Measurements from ENCODE around the gene CREB3L2. TPM values are rescaled to one million over a fixed set of nuclear protein-coding genes. Genes with fewer than 3 reads are reported as not detected.

The CREB3L2 gene
- total RNA-seq, 4 donors from 2014 or later, result 16.4 to 37.0 (median 19.9) TPM

DNA sequence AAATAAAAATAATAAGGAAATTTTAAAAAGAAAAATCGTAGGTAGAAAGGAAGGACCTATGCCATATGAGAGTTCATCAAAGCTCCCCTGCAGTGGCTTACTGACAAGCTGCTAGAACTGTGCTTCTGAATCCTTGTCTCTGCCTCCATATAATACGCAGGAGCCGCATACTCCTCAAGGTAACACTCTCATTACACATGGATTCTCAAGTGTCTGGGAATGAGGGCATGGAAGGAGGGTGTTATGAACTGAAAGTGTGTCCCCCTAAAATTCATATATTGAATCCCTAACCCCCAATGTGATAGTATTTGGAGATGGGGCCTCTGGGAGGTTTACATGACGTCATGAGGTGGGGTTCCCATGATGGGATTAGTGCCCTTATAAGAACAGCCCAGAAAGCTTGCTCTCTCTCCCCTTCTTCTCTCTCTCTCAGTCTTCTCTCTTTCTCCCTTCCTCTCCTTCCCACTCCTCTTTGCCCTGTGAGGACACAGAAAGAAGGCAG is 35.2 kb downstream of the CREB3L2 start:
- intact Hi-C loops (cut with DNase I; ENCODE audit: low total_unique reads) (no loop called here), in situ Hi-C loops (cut with MboI; ENCODE audit: low pct_ligation_motif_present in 1 of 4, low pct_unique_long_range_greater_than_20kb in 1 of 4, low sequenced_read_pairs in 3 of 4) (no loop called here)
- H3K36me3 ChIP-seq, result no peaks in the 10 kb centered on the region
- no peak overlapping the region for H3K4me3 ChIP-seq
- TF ChIP-seq POLR2A (IDR thresholded peaks at IDR 0.05) (no peak), POLR2AphosphoS5 (IDR thresholded peaks at IDR 0.05) (no peak)
- H3K4me1 ChIP-seq, result peaks cover 9 to 50% (median 23%) of the 10 kb centered on the region in 4 donors
- no peak for DNase-seq
- 89 to 97% methylated on average over 3 to 4 of the region's 4 CpGs for WGBS, 2 donors (ENCODE audit: low coverage in 1 of 2)
- H3K27me3 ChIP-seq, result no peaks in the 10 kb centered on the region
- no peaks in the 10 kb centered on the region for H3K9me3 ChIP-seq
- peak overlapping the region in 3 of 4 donors; percentile 7 to 42 (median 41) for H3K27ac ChIP-seq

GRCh38 chr7:137965942-137966640 is 35.8 kb downstream of the CREB3L2 start:
- peak overlapping the region in 2 of 4 donors; percentile 7 to 41 for H3K27ac ChIP-seq
- TF ChIP-seq CTCF (IDR thresholded peaks at IDR 0.05) (no peak), POLR2AphosphoS5 (IDR thresholded peaks at IDR 0.05) (no peak), EP300 (IDR thresholded peaks at IDR 0.05; ENCODE audit: low read depth) (no peak)
- intact Hi-C loops (cut with DNase I; ENCODE audit: low total_unique reads) (no loop called here), in situ Hi-C loops (cut with MboI; ENCODE audit: low pct_ligation_motif_present in 1 of 4, low pct_unique_long_range_greater_than_20kb in 1 of 4, low sequenced_read_pairs in 3 of 4) (no loop called here)
- no peaks in the 10 kb centered on the region for H3K9me3 ChIP-seq
- no peaks in the 10 kb centered on the region for H3K36me3 ChIP-seq
- peaks cover 9 to 44% (median 23%) of the 10 kb centered on the region in 4 donors for H3K4me1 ChIP-seq
- no peak overlapping the region for H3K4me3 ChIP-seq
- H3K27me3 ChIP-seq, result no peaks in the 10 kb centered on the region
- WGBS, 2 donors (ENCODE audit: low coverage in 1 of 2), result 63 to 68% methylated on average over 1 to 2 of the region's 2 CpGs
- no peak for DNase-seq

- in situ Hi-C loops (cut with MboI; ENCODE audit: low pct_ligation_motif_present in 1 of 4, low pct_unique_long_range_greater_than_20kb in 1 of 4, low sequenced_read_pairs in 3 of 4), result no loop called here
- no peaks in the 10 kb centered on the region for H3K9me3 ChIP-seq
- TF ChIP-seq POLR2AphosphoS5 (IDR thresholded peaks at IDR 0.05) (no peak), EP300 (IDR thresholded peaks at IDR 0.05; ENCODE audit: low read depth) (no peak), POLR2A (IDR thresholded peaks at IDR 0.05) (no peak), CTCF (IDR thresholded peaks at IDR 0.05) (no peak)
- intact Hi-C loops (cut with DNase I; ENCODE audit: low total_unique reads), result no loop called here
- 88 to 90% methylated on average over 14 of the region's 14 CpGs for WGBS, 2 donors (ENCODE audit: low coverage in 1 of 2)
- H3K36me3 ChIP-seq, result no peaks in the 10 kb centered on the region
- DNase-seq, result no peak
- H3K4me1 ChIP-seq, result peaks cover 9 to 33% (median 13%) of the 10 kb centered on the region in 4 donors
- H3K4me3 ChIP-seq, result no peak overlapping the region
- no peak overlapping the region for H3K27ac ChIP-seq
- H3K27me3 ChIP-seq, result no peaks in the 10 kb centered on the region
Observed at GRCh38 chr7:137964824-137965545, 36.9 kb downstream of the CREB3L2 start.

DNA sequence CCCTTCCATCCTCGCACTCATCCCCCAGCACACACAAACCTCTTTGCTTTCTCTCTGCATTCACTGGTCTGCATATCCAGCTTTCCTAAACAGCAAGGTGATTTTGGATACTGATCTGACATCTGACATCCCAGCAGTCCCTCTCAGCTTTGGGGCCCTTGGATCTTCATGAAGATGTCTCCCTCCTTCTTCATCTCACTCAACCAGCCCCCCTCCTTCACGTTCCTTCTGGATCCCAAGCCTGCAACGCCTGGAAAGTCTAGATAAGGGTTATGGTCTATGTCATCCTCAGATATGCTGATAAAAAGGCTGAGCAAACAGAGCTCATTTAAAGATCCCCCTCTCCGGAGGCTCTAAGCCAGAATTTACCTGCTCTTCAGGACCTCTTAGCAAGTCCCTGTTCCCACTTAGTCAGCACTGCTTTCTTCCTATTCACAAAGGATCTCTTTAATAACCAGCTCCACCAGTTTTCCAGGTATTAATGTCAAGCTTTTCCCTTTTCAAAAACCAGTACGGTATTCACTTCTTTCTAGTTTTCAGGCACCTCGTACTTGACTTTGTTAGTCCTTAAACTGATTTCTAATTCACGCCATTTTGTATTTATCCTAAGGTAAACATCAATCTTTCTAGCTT is 38.9 kb downstream of the CREB3L2 start:
- in situ Hi-C loops (cut with MboI; ENCODE audit: low pct_ligation_motif_present in 1 of 4, low pct_unique_long_range_greater_than_20kb in 1 of 4, low sequenced_read_pairs in 3 of 4), result no loop called here
- Histone ChIP-seq H3K4me1 (peaks cover 3 to 24% (median 11%) of the 10 kb centered on the region in 4 donors), H3K27ac (no peak overlapping the region), H3K27me3 (no peaks in the 10 kb centered on the region), H3K36me3 (no peaks in the 10 kb centered on the region), H3K4me3 (no peak overlapping the region), H3K9me3 (no peaks in the 10 kb centered on the region)
- intact Hi-C loops (cut with DNase I; ENCODE audit: low total_unique reads), result no loop called here
- 80 to 81% methylated on average over 6 to 7 of the region's 7 CpGs for WGBS, 2 donors (ENCODE audit: low coverage in 1 of 2)
- TF ChIP-seq EP300 (IDR thresholded peaks at IDR 0.05; ENCODE audit: low read depth) (no peak), CTCF (IDR thresholded peaks at IDR 0.05) (no peak), POLR2AphosphoS5 (IDR thresholded peaks at IDR 0.05) (no peak), POLR2A (IDR thresholded peaks at IDR 0.05) (no peak)
- DNase-seq, result no peak
